NCI-H2171 (cell line): ENCODE results near the gene ME1.
A peak's percentile ranks its signal among the peaks of the same experiment; 100 is the strongest.
"Not testable (repeated sequence)": the region's sequence is repeated elsewhere in the genome, so short reads cannot be mapped to it uniquely, and the experiment has no call there.

Source experiments
- DNase-seq: peaks from one replicate; lab custom pipeline; 2025; lab: John Stamatoyannopoulos, UW

ME1 gene

GRCh38 chr6:83256719-83257118 is 174.1 kb downstream of the ME1 start:
- not testable (repeated sequence) for DNase-seq

GRCh38 chr6:83252719-83253118 is 178.1 kb downstream of the ME1 start:
- no peak for DNase-seq

GRCh38 chr6:83250235-83250634 is 180.6 kb downstream of the ME1 start:
- DNase-seq = no peak

DNA sequence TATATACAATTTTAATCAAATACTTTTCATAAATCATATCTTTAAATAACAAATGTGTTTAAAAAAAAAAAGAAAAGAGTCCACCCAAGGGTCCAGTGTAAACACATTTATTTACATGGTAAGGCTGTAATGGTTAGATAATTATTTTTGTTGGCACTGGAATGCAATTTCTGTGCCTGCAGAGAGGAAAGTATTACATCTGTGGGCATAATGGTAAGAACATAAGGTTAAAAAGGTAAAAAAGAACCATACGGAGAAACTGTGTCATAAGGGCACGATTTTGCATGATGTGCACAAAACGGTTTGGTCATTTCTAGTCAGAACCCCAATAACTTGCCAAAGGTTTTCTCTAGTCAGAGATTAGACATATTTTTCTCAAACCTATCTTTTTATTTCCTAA is 183.4 kb downstream of the ME1 start:
- no peak for DNase-seq

GRCh38 chr6:83231146-83231545 is 199.7 kb downstream of the ME1 start:
- no peak for DNase-seq

DNA sequence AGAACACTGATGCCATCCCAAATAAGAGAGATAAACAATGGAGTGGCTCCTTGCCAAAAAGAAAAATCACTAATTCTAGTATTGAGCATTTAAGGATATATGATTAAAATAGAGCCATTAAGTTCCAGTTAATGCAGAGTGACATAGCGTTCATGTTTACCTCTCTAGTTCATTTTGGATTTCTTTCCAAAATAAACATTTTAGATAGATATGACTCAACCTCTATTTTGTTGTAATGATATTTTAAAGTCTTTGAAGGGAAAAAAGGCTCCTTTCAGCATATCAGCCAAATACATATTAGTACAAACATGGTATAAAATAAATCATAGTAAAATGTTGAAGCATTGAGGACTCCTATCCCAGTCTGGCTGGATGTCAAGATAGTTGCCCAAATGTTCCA is 204.3 kb downstream of the ME1 start:
- no peak for DNase-seq

- DNase-seq = peak; percentile 24
These were observed 208.9 kb downstream of the ME1 start for GRCh38 chr6:83221889-83222479.

- no peak for DNase-seq
These were observed 209.6 kb downstream of the ME1 start for GRCh38 chr6:83221276-83221675.

DNA sequence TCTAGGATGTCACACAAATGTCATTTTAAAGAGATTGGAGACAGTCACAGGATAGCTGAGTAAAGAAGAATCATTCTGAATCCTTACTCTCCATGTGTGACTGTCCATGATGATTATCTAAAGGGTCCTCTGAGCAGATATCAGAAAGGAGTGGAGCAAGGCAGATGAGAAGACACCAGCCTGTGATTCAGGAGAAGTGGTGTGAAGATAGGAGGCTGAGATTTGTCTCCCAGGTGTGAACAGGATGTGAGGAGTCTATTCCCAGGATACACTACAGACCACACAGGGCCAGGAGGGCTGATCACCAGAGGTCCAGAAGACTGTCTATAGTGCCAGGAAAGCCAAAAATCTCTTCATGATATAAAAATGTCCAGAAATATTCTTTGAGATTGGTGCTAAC is 210.7 kb downstream of the ME1 start:
- no peak for DNase-seq

DNA sequence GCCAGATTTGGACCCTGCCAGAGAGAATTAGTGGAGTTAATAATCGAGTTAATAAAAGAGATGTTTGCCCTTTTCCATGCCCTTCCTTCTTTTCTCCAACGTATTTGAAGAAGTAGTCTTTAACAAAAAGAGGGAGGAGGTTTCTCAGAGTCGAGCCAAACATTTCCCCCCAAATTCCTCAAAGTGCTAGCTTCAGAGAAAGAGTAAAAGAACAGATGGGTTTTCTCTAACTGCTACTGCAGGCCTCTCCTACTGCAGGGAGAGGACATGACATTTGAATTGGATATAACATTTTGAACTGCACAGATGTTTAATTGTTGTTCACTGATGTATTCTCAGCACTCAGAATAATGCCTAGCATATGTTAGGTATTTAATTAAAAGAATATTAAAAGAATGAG is 212.2 kb downstream of the ME1 start:
- peak; percentile 12 for DNase-seq

- DNase-seq = no peak
These were observed 214.0 kb downstream of the ME1 start for GRCh38 chr6:83216806-83217205.

DNA sequence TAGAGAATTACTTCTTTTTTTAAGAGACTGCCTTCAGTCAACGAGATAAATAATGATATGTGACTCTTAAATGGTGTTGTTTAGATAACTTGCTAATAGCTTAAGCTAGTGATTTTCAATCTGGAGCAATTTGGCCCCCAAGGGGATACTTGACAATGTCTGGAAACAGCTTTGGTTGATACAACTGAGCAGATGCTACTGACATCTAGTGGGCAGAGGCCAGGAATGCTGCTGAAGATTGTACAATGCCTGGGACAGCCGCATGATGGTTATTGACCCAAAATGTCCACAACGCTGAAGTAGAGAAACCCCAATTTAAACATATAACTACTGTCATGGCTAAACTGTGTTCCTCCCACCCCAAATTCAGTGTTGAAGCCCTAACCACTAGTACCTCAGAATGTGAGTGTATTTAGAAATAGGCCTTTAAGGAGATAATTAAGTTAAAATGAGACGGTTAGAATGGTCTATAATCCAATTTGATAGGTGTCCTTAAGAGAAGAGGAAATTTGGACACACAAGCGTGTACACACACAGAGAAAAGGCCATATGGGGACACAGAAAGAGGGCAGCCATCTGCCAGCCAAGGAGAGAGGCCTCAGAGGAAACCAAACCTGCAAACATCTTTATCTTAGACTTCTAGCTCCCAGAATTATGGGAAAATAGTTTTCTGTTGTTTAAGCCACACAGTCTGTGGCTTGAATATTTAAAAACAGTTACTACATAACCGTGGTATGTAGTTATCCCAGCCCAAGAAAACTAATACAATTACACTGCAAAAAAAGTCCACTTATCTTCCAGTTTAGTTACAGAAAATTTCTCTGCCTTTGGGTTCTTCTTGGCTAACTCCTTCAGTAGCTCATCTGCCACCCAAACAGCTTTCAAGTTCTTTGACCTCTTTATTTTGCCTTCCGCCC is 215.5 kb downstream of the ME1 start:
- peak; percentile 85 for DNase-seq

GRCh38 chr6:83202031-83202430 is 228.8 kb downstream of the ME1 start:
- no peak for DNase-seq

DNA sequence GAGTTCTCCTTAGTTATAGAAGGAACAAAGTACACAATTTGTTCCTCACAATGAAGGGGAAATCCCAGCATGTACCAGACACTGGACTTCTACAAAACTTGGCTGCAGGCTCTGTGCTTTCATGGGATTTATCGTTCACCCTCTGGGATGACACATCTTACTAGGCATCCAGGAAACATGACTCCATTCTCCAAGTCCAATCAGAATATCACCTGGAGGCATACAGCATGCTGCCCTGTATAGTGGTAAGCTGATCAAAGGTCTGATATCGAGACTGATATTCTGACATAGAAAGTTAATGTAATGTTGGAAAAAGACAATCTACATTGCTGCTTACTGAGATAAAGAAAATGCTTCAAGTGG is 231.0 kb downstream of the ME1 start:
- DNase-seq = no peak

GRCh38 chr6:83199173-83199862 is 231.5 kb downstream of the ME1 start:
- no peak for DNase-seq

- DNase-seq = no peak
These were observed 232.2 kb downstream of the ME1 start for GRCh38 chr6:83198486-83199172.

- DNase-seq = peak; percentile 20
These were observed 236.9 kb downstream of the ME1 start for GRCh38 chr6:83193747-83194566.

DNA sequence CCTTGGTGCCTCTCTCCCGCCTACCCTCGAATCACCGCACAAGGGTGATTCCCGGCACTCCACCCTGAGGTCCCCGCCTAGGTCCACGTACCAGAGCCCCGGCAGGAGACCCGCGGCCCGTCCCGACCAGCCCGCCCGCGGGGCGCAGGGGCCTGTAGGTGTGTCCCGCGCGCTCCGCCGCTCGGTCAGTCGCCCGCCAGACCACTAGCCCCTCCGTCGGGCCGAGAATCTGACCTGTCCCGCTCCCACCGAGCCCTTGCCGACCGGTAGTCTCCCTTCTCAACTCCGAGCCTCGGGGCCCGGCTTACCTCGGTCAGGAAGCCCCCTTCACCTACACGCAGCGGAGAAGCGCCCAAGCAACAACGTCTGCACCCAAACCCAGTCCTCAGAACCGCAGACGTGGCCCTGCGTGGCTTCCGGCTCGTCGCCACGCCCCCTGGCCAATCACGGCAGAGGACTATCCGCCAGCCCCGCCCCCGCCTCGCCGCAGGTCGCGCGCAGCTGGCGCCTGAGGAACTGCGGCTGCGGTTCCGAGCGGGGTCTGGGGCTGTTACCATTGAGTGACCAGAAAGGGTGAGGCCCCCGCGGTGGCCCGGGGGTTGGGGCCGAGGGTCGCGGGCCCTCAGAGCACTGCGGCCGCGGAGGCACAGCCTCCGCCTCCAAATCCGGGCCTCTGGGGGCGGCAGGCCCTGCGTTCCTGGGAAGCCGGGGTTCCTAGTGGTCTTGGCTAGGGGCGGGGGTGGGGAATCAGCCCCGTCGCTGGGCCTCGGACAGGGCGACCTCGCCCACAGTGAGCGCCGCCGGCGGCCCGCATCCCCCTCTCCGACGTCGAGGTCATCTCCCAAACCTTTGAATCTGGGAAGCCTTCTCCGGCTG is 237.7 kb downstream of the ME1 start, which contains the start of the genes PGM3 and RWDD2A:
TSS of gene PGM3 (minus strand) at position 395 of the 876 bp plus-strand sequence. CDS start 2,253 bp downstream, outside the sequence.
TSS of gene RWDD2A (plus strand) at position 487 of the 876 bp plus-strand sequence. CDS start 1,095 bp downstream, outside the sequence.
- peak; percentile 78 for DNase-seq

DNA sequence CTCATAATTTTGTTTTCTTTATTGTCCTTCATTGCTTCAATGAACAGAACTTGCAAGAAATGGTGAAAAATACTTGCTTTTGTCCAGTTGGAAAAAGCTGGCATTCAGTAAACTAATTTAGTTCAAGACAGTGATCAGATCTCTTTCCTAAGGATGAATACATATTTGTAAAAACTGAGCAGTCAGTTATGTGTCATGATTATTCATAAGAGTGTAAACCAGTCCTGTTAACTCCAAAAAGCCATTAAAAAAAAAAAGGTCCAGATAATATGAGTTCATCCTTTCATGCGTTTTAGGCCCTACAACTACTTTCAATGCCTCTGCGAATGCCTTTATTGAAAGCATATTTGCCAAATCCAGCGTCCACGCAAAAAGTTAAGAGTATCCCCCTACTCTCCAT is 238.4 kb downstream of the ME1 start:
- no peak for DNase-seq

GRCh38 chr6:83191974-83192373 is 238.9 kb downstream of the ME1 start:
- not testable (repeated sequence) for DNase-seq
